ENCODE data around the gene PIF1.
A peak's percentile ranks its signal among the peaks of the same experiment; 100 is the strongest.

Gene PIF1

DNA sequence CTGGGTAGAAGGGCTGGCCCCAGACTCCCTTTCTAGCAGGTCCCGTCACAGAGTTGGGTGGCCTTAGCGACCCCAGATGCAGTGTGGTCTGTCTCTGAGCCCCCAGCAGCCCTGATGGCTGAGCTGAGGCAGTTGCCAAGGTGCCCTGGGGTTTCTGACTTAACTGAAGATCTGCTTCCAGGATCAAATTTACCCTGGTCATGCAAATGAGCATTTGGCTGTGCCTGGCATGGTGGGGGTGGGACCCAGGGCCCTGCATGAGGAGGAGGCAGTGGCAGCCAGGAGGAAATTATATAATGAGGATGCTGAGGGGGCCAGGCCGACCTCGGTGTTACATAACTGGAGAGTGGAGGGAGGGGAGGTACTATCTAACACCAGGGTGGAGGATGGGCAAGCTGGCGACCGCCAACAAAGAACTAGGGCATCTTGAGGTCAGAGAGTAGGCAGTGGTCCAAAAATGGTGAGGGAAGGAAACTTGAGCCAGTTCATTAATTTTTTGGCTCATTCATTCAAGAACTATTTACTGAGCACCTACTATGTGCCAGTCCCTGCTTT, 32.7 kb upstream of the PIF1 start:
- no peak overlapping the region for H3K9ac ChIP-seq (ENCODE audit: low read length)
- peak overlapping the region; percentile 60 for H3K27ac ChIP-seq (ENCODE audit: low read depth, low read length)
- no peaks in the 10 kb centered on the region for H3K9me3 ChIP-seq (ENCODE audit: low read length)
- H3K27me3 ChIP-seq (ENCODE audit: control insufficient read depth in 1 of 2, insufficient read depth in 2 of 2, low read length in 2 of 2) = no peaks in the 10 kb centered on the region
- peaks cover 64% of the 10 kb centered on the region for H3K36me3 ChIP-seq (ENCODE audit: insufficient read depth, low read length)
- H3K4me3 ChIP-seq (ENCODE audit: low read depth in 1 of 2, low read length in 2 of 2) = peak overlapping the region; percentile 10 to 11
- peaks cover 68% of the 10 kb centered on the region for H3K4me1 ChIP-seq (ENCODE audit: insufficient read depth, low read length)

GRCh38 chr15:64857421-64857820, 32.0 kb upstream of the PIF1 start:
- Histone ChIP-seq H3K27ac (ENCODE audit: low read depth, low read length) (peak overlapping the region; percentile 60), H3K9ac (ENCODE audit: low read length) (no peak overlapping the region), H3K27me3 (ENCODE audit: control insufficient read depth in 1 of 2, insufficient read depth in 2 of 2, low read length in 2 of 2) (no peaks in the 10 kb centered on the region), H3K4me3 (ENCODE audit: low read depth in 1 of 2, low read length in 2 of 2) (peak overlapping the region in 1 of 2 donors; percentile 17), H3K4me1 (ENCODE audit: insufficient read depth, low read length) (peaks cover 69% of the 10 kb centered on the region), H3K36me3 (ENCODE audit: insufficient read depth, low read length) (peaks cover 64% of the 10 kb centered on the region), H3K9me3 (ENCODE audit: low read length) (no peaks in the 10 kb centered on the region)

GRCh38 chr15:64856429-64857145, 31.1 kb upstream of the PIF1 start:
- H3K27me3 ChIP-seq (ENCODE audit: control insufficient read depth in 1 of 2, insufficient read depth in 2 of 2, low read length in 2 of 2) = no peaks in the 10 kb centered on the region
- H3K4me1 ChIP-seq (ENCODE audit: insufficient read depth, low read length) = peaks cover 71% of the 10 kb centered on the region
- peak overlapping the region; percentile 60 for H3K27ac ChIP-seq (ENCODE audit: low read depth, low read length)
- H3K4me3 ChIP-seq (ENCODE audit: low read depth in 1 of 2, low read length in 2 of 2) = peak overlapping the region in 1 of 2 donors; percentile 17
- peaks cover 55% of the 10 kb centered on the region for H3K36me3 ChIP-seq (ENCODE audit: insufficient read depth, low read length)
- H3K9me3 ChIP-seq (ENCODE audit: low read length) = no peaks in the 10 kb centered on the region
- peak overlapping the region; percentile 1 for H3K9ac ChIP-seq (ENCODE audit: low read length)

- Histone ChIP-seq H3K4me1 (ENCODE audit: insufficient read depth, low read length) (peaks cover 83% of the 10 kb centered on the region), H3K9ac (ENCODE audit: low read length) (no peak overlapping the region), H3K27ac (ENCODE audit: low read depth, low read length) (peak overlapping the region; percentile 60), H3K27me3 (ENCODE audit: control insufficient read depth in 1 of 2, insufficient read depth in 2 of 2, low read length in 2 of 2) (no peaks in the 10 kb centered on the region), H3K4me3 (ENCODE audit: low read depth in 1 of 2, low read length in 2 of 2) (no peak overlapping the region), H3K9me3 (ENCODE audit: low read length) (no peaks in the 10 kb centered on the region), H3K36me3 (ENCODE audit: insufficient read depth, low read length) (peaks cover 49% of the 10 kb centered on the region)
These were observed 29.9 kb upstream of the PIF1 start for GRCh38 chr15:64855205-64855975.

DNA sequence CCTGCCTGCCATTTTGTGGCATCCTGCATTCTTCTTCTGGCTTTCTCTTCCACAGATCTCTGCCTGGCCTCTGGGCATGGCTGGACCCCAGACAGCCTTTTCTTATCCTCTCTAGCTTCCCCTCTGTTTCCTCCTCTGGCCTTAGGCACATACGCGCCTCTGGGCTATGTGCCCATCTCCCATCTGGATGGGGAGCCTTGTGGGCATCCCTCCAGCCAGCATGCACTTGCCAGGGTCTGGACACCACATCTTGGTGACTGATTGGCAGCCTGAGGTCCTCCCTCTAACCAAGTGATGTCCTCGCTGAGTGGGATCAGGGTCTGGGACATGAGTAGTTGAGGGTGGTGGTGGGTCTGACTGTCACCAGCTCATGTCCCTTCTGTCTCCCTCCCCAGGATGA, 29.1 kb upstream of the PIF1 start:
- H3K9me3 ChIP-seq (ENCODE audit: low read length) = no peaks in the 10 kb centered on the region
- peaks cover 82% of the 10 kb centered on the region for H3K4me1 ChIP-seq (ENCODE audit: insufficient read depth, low read length)
- H3K9ac ChIP-seq (ENCODE audit: low read length) = no peak overlapping the region
- peaks cover 46% of the 10 kb centered on the region for H3K36me3 ChIP-seq (ENCODE audit: insufficient read depth, low read length)
- no peak overlapping the region for H3K4me3 ChIP-seq (ENCODE audit: low read depth in 1 of 2, low read length in 2 of 2)
- peak overlapping the region; percentile 2 for H3K27ac ChIP-seq (ENCODE audit: low read depth, low read length)
- H3K27me3 ChIP-seq (ENCODE audit: control insufficient read depth in 1 of 2, insufficient read depth in 2 of 2, low read length in 2 of 2) = no peaks in the 10 kb centered on the region

DNA sequence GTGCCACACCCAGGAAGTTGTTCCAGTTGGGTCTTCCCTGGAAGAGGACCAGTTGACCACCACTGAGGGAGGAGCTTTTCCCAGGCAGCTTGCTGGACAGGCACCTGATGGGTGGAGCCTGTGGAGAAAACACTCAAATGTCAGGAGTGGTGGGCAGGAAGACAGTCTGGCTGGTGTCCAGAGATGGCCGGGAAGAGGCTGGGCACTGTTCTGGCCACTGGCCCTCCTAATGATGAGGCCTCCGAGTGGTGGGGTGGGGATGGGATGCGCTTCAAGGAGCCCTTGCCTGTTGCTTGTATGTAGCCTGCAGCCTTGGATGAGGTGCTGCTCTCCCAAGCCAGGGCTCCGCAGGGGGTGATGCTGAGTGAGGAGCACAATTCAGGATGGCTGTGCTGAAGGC, 28.6 kb upstream of the PIF1 start:
- no peaks in the 10 kb centered on the region for H3K9me3 ChIP-seq (ENCODE audit: low read length)
- H3K36me3 ChIP-seq (ENCODE audit: insufficient read depth, low read length) = peaks cover 43% of the 10 kb centered on the region
- no peak overlapping the region for H3K4me3 ChIP-seq (ENCODE audit: low read depth in 1 of 2, low read length in 2 of 2)
- no peak overlapping the region for H3K27ac ChIP-seq (ENCODE audit: low read depth, low read length)
- no peaks in the 10 kb centered on the region for H3K27me3 ChIP-seq (ENCODE audit: control insufficient read depth in 1 of 2, insufficient read depth in 2 of 2, low read length in 2 of 2)
- H3K4me1 ChIP-seq (ENCODE audit: insufficient read depth, low read length) = peaks cover 77% of the 10 kb centered on the region
- H3K9ac ChIP-seq (ENCODE audit: low read length) = no peak overlapping the region

DNA sequence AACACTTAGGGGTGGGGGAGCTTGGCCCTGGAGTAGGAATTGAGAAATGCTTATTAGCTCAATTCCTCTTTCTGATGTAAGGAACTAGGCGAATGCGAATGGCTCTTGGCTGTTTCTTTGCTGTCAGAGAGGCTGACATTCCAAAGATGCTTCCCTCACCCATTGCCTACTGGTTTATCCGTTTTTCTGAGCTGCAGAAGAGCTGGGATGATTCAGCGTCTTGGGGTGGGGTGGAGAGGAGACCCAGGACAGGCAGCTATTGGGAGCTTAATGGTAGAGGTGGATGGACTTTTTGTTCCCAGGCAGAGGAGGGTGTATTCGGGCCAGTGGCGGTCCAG, 26.0 kb upstream of the PIF1 start:
- H3K27me3 ChIP-seq (ENCODE audit: control insufficient read depth in 1 of 2, insufficient read depth in 2 of 2, low read length in 2 of 2) = no peaks in the 10 kb centered on the region
- peaks cover 67% of the 10 kb centered on the region for H3K4me1 ChIP-seq (ENCODE audit: insufficient read depth, low read length)
- no peak overlapping the region for H3K4me3 ChIP-seq (ENCODE audit: low read depth in 1 of 2, low read length in 2 of 2)
- H3K36me3 ChIP-seq (ENCODE audit: insufficient read depth, low read length) = peaks cover 41% of the 10 kb centered on the region
- H3K9me3 ChIP-seq (ENCODE audit: low read length) = no peaks in the 10 kb centered on the region
- H3K9ac ChIP-seq (ENCODE audit: low read length) = peak overlapping the region; percentile 47
- peak overlapping the region; percentile 80 for H3K27ac ChIP-seq (ENCODE audit: low read depth, low read length)

DNA sequence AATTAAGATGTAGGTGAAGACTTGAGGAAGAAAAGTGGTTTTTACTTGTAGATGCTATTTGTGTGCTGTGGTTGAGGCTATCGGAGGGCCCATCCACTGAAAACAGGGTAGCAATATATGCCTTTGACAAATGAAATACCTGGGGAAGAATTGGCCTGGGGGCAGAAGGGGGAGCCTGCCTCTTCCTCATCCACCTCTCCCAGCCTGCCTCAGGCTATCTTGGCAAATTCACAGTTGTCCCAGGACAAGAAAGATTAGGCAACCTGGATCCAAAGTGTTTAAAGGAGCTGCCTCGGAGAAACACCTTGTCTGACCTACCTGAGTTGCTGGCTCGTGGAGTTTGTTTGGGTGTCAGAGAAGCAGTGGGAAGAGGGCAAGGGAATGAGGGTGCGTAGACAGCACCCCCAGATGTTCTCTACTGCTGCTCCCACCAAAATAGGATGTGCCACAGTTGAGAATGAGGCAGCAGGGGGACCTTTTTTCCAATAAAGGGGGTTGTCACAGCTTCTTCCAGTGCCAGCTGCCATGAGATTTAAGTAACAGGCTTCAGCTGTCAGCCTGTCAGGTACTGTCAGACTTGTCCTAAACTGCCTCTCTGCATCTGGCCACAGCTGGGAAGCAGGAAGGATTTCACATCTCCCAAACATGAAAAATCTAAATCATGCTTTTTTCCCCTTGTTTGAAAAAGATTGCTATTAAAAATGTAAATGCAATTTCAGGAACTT, 25.5 kb upstream of the PIF1 start:
- peak overlapping the region; percentile 47 for H3K9ac ChIP-seq (ENCODE audit: low read length)
- no peak overlapping the region for H3K4me3 ChIP-seq (ENCODE audit: low read depth in 1 of 2, low read length in 2 of 2)
- peaks cover 40% of the 10 kb centered on the region for H3K36me3 ChIP-seq (ENCODE audit: insufficient read depth, low read length)
- H3K27ac ChIP-seq (ENCODE audit: low read depth, low read length) = peak overlapping the region; percentile 80
- no peaks in the 10 kb centered on the region for H3K9me3 ChIP-seq (ENCODE audit: low read length)
- H3K4me1 ChIP-seq (ENCODE audit: insufficient read depth, low read length) = peaks cover 65% of the 10 kb centered on the region
- H3K27me3 ChIP-seq (ENCODE audit: control insufficient read depth in 1 of 2, insufficient read depth in 2 of 2, low read length in 2 of 2) = no peaks in the 10 kb centered on the region

GRCh38 chr15:64847876-64848716, 22.6 kb upstream of the PIF1 start:
- Histone ChIP-seq H3K36me3 (ENCODE audit: insufficient read depth, low read length) (peaks cover 17% of the 10 kb centered on the region), H3K4me1 (ENCODE audit: insufficient read depth, low read length) (peaks cover 62% of the 10 kb centered on the region), H3K4me3 (ENCODE audit: low read depth in 1 of 2, low read length in 2 of 2) (no peak overlapping the region), H3K9ac (ENCODE audit: low read length) (no peak overlapping the region), H3K27ac (ENCODE audit: low read depth, low read length) (no peak overlapping the region), H3K9me3 (ENCODE audit: low read length) (no peaks in the 10 kb centered on the region), H3K27me3 (ENCODE audit: control insufficient read depth in 1 of 2, insufficient read depth in 2 of 2, low read length in 2 of 2) (no peaks in the 10 kb centered on the region)

GRCh38 chr15:64847448-64847847, 22.0 kb upstream of the PIF1 start:
- peak overlapping the region; percentile 55 for H3K27ac ChIP-seq (ENCODE audit: low read depth, low read length)
- H3K4me1 ChIP-seq (ENCODE audit: insufficient read depth, low read length) = peaks cover 62% of the 10 kb centered on the region
- no peaks in the 10 kb centered on the region for H3K9me3 ChIP-seq (ENCODE audit: low read length)
- no peak overlapping the region for H3K9ac ChIP-seq (ENCODE audit: low read length)
- no peak overlapping the region for H3K4me3 ChIP-seq (ENCODE audit: low read depth in 1 of 2, low read length in 2 of 2)
- no peaks in the 10 kb centered on the region for H3K27me3 ChIP-seq (ENCODE audit: control insufficient read depth in 1 of 2, insufficient read depth in 2 of 2, low read length in 2 of 2)
- peaks cover 17% of the 10 kb centered on the region for H3K36me3 ChIP-seq (ENCODE audit: insufficient read depth, low read length)
